Heart left ventricle (tissue), 13 donors: ENCODE data around the gene KLF2.

Source experiments
- CTCF ChIP-seq, 12 donors: fragments of 200-600 bp; sonication (generic) in 4 of 12; IDR thresholded peaks; one replicate each; pipeline versions ENCODE4 v1.5.0 to v1.8.0; 2018 to 2022; ENCODE audit warnings: antibody characterized with exemption in 12 of 12, mild to moderate bottlenecking in 5 of 12
- POLR2A ChIP-seq, 2 donors: fragments of 450-650 bp; IDR thresholded peaks; one replicate each; pipeline ENCODE4 v1.6.1; 2017; ENCODE audit warnings: antibody characterized with exemption in 2 of 2, mild to moderate bottlenecking in 2 of 2, moderate library complexity in 2 of 2
- donor health status: ischemic (EF 13 %, LVEDD 7.1; RV severe dilation, severe dysfunction).
- donor health status: DM: no; HTN: yes; CAD: no.
- donor health status: DM: no; HTN: no; CAD: no.
- donor health status: ischemic (EF 25% LVEDD 6.9; RV normal size, moderate dysfunction).
- donor health status: ischemic (EF 25% LVEDD 5.7; RV mildly dilated, moderate dysfunction).
- donor health status: ischemic (EF 35%, LVEDD 5.7; RV mildly dilated, moderate dysfunction).
- donor health status: nonischemic (EF 11% LVEDD 7.7; RV severe dilation, severe dysfunction).
- donor health status: DM: yes; HTN: yes; CAD: no.
- donor health status: PGD.
- donor health status: ischemic (EF 29% LVEDD 5.4; RV normal size, mild dysfunction).
- donor health status: nonischemic (EF 23%, LVEDD 6.1; RV moderate dilation, normal function).

GRCh38 chr19:16320987-16321386 lies 3.6 kb upstream of the KLF2 start:
- no peak for TF ChIP-seq CTCF (IDR thresholded peaks at IDR 0.05)
- TF ChIP-seq POLR2A (IDR thresholded peaks at IDR 0.05): no peak
